Testis (tissue), 2 donors: ENCODE data around the gene ADI1.

ENCODE experiments used
- CTCF ChIP-seq, 3 experiments: fragments of 450-650 bp in 2 of 3; fragments of 200-600 bp in 1 of 3; sonication (generic) in 1 of 3; IDR thresholded peaks; one replicate each; pipeline ENCODE4 v1.5.1; 2016 to 2019; ENCODE audit warnings: antibody characterized with exemption in 3 of 3, mild to moderate bottlenecking in 2 of 3, moderate library complexity in 1 of 3
- POLR2A ChIP-seq: fragments of 450-650 bp; IDR thresholded peaks from one replicate; pipeline ENCODE4 v1.6.1; 2017; ENCODE audit warnings: antibody characterized with exemption, mild to moderate bottlenecking, moderate library complexity

GRCh38 chr2:3480352-3481010, 38.9 kb downstream of the ADI1 start:
- TF ChIP-seq POLR2A = no peak
- no peak for TF ChIP-seq CTCF (IDR thresholded peaks at IDR 0.05)
